Thoracic aorta (tissue), 2 donors: ENCODE results near the gene TTC39C. TPM values are rescaled to one million over a fixed set of nuclear protein-coding genes. Genes with fewer than 3 reads are reported as not detected.
A peak's percentile ranks its signal among the peaks of the same experiment; 100 is the strongest.

Experiments
- ATAC-seq: fragments of 150-250 bp; one replicate; pipeline ENCODE4 v1.8.0; 2017; ENCODE audit warnings: low read depth; ENCODE audit not compliant: insufficient number of reproducible peaks, low FRiP score
- DNase-seq: peaks from one replicate; pipeline ENCODE4 v3.0.0-alpha.2; 2020; ENCODE audit warnings: low spot score
- H3K27ac ChIP-seq, 2 donors: fragments of 200-600 bp; sonication (generic); 1 replicate in 1 of 2; 2 replicates in 1 of 2; pipeline ENCODE4 v1.5.1; 2016; ENCODE audit warnings: mild to moderate bottlenecking in 2 of 2, moderate library complexity in 2 of 2
- H3K27me3 ChIP-seq: fragments of 200-600 bp; sonication (generic); replicated peaks from 2 replicates; pipeline ENCODE4 v1.6.0; 2016; ENCODE audit warnings: mild to moderate bottlenecking; ENCODE audit not compliant: insufficient read depth
- H3K36me3 ChIP-seq: fragments of 200-600 bp; sonication (generic); one replicate; pipeline ENCODE4 v1.5.1; 2016
- H3K4me1 ChIP-seq, 2 donors: fragments of 200-600 bp; sonication (generic); 1 replicate in 1 of 2; 2 replicates in 1 of 2; pipeline versions ENCODE4 v1.5.1 to v1.6.0; 2016; ENCODE audit warnings: low read depth in 2 of 2, mild to moderate bottlenecking in 1 of 2; ENCODE audit not compliant: control insufficient read depth in 1 of 2
- H3K4me3 ChIP-seq: fragments of 200-600 bp; sonication (generic); 2 replicates; pipeline ENCODE4 v1.5.1; 2016; ENCODE audit warnings: mild to moderate bottlenecking
- H3K9me3 ChIP-seq: fragments of 200-600 bp; sonication (generic); 2 replicates; pipeline ENCODE4 v1.5.1; 2016
- CTCF ChIP-seq: fragments of 200-600 bp; sonication (generic); IDR thresholded peaks from one replicate; pipeline ENCODE4 v1.5.1; 2019; ENCODE audit warnings: antibody characterized with exemption
- total RNA-seq, 2 donors: library from RNA; depleted of rRNA; stranded (reverse); fragments of >200 nt; gene quantifications; one replicate each; pipeline versions ENCODE4 v1.1.0 to v1.2.3, GENCODE V29; 2016

TTC39C gene
- total RNA-seq, 2 donors from 2014 or later: 13.5 to 23.4 TPM

GRCh38 chr18:24170360-24170759 lies 155.8 kb downstream of the TTC39C start:
- no peaks in the 10 kb centered on the region for H3K27me3 ChIP-seq
- H3K4me3 ChIP-seq: no peak overlapping the region
- TF ChIP-seq CTCF: no peak
- H3K36me3 ChIP-seq: peaks cover 7% of the 10 kb centered on the region
- no peaks in the 10 kb centered on the region for H3K9me3 ChIP-seq
- H3K27ac ChIP-seq: no peak overlapping the region
- ATAC-seq: no peak
- no peak for DNase-seq
- no peaks in the 10 kb centered on the region for H3K4me1 ChIP-seq

- H3K27me3 ChIP-seq: no peaks in the 10 kb centered on the region
- no peak overlapping the region for H3K27ac ChIP-seq
- DNase-seq (no peak), ATAC-seq (no peak)
- TF ChIP-seq CTCF: no peak
- no peaks in the 10 kb centered on the region for H3K9me3 ChIP-seq
- no peaks in the 10 kb centered on the region for H3K4me1 ChIP-seq
- no peaks in the 10 kb centered on the region for H3K36me3 ChIP-seq
- H3K4me3 ChIP-seq: no peak overlapping the region
These were observed 159.4 kb downstream of the TTC39C start for GRCh38 chr18:24173997-24174396.

- Histone ChIP-seq H3K27ac (no peak overlapping the region), H3K4me1 (no peaks in the 10 kb centered on the region), H3K9me3 (no peaks in the 10 kb centered on the region), H3K4me3 (no peak overlapping the region), H3K36me3 (no peaks in the 10 kb centered on the region), H3K27me3 (no peaks in the 10 kb centered on the region)
- DNase-seq: no peak
- TF ChIP-seq CTCF: peak; percentile 61
- ATAC-seq: peak; percentile 54
These were observed 162.3 kb downstream of the TTC39C start for GRCh38 chr18:24176727-24177416.

- ATAC-seq (no peak), DNase-seq (no peak)
- no peak overlapping the region for H3K4me3 ChIP-seq
- H3K27ac ChIP-seq: no peak overlapping the region
- no peaks in the 10 kb centered on the region for H3K9me3 ChIP-seq
- no peaks in the 10 kb centered on the region for H3K36me3 ChIP-seq
- TF ChIP-seq CTCF: no peak
- H3K4me1 ChIP-seq: no peaks in the 10 kb centered on the region
- no peaks in the 10 kb centered on the region for H3K27me3 ChIP-seq
These were observed 163.1 kb downstream of the TTC39C start for GRCh38 chr18:24177499-24178133.

- no peak for DNase-seq
- Histone ChIP-seq H3K4me1 (no peaks in the 10 kb centered on the region), H3K36me3 (no peaks in the 10 kb centered on the region), H3K9me3 (no peaks in the 10 kb centered on the region), H3K4me3 (no peak overlapping the region), H3K27ac (no peak overlapping the region), H3K27me3 (no peaks in the 10 kb centered on the region)
- no peak for TF ChIP-seq CTCF
- no peak for ATAC-seq
These were observed 165.5 kb downstream of the TTC39C start for GRCh38 chr18:24180048-24180447.
